NCI-H2081 (cell line): ENCODE measurements around the gene ADAM12.
"Not testable (repeated sequence)": the region's sequence is repeated elsewhere in the genome, so short reads cannot be mapped to it uniquely, and the experiment has no call there.

Experiments used
- DNase-seq, 2 experiments: peaks; one replicate each; lab custom pipeline; 2025; lab: John Stamatoyannopoulos, UW

ADAM12 gene

DNA sequence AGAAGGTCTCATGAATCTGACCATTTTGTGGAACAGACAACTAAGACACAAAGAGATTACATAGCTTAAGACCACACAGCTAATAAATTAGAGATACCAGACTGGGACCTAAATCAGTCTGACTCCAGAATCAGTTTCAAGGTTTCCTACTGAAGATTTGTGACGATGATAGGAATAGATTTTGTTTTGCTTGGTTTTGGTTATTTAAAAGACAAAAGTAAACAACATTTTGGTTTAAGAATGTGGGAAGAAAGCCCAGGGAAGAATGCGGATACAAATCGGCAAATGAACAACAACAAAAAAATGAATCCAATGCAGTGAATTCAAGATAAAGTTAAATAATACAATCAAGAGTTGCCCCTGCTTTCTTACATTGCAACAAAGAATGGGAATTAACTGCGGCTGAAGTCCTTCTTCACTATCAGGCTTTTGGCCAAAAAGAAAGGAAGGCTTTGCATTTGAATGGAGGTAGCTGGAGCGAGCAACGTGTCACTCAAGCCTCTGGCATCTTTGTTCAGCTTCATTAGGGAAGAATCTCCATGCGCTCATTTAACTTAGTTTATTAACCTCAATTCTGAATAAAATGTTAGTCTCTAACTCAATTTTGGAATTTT lies 210.8 kb downstream of the ADAM12 start:
- no peak for DNase-seq

DNA sequence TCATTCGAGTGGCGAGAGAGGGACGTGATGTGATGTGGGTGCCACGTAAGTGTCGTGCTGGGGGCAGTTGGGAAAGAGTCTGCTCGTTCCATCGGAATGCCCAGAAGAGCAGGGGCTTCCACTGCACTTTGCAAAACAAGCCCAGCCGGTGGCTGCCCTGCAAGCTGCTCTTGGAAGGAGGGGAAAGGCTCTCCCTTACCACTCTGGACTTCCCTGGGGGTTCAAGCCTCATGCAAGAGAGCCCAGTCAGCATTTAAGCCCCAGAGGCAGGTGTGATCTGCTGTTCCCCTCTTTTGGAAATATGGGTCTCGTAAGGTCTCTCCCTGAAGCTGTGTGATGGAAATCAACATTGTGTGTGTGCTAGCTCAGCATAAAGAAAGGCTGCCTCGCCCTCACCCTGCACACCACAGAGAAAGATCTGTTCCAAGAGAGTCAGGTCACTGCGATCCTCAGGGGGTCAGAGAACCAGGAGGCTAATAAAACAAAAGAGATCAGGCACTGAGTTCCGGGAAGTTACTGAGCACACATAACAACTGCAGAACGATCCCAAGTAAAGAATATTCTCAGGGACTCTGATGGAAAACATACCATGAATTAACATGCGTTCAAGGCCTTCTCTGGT lies 212.5 kb downstream of the ADAM12 start:
- no peak for DNase-seq

DNA sequence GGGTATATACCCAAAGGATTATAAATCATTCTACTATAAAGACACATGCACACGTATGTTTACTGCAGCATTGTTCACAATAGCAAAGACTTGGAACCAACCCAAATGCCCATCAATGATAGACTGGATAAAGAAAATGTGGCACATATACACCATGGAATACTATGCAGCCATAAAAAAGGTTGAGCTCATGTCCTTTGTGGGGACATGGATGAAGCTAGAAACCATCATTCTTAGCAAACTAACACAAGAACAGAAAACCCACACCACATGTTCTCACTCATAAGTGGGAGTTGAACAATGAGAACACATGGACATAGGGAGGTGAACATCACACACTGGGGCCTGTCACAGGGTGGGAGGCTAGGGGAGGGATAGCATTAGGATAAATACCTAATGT lies 215.5 kb downstream of the ADAM12 start:
- not testable (repeated sequence) for DNase-seq

DNA sequence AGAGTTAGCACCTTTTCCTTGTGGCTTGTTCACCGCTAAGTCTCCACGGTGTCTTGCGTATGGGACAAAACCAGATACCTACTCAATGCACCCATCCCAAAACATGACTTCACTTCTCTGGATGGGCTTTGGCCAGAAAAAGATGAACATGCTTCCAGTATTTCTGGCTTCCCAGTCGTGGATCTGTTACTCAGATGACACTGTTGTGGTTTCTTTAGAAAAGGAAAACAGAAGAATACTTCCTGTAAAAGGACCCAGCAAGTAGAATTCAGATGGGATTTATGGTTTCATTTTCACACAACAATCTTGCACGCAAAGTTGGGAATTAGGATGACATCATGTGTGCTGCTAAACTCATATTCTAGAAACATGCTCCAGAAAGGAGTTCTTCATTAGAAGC lies 216.7 kb downstream of the ADAM12 start:
- DNase-seq, result no peak

DNA sequence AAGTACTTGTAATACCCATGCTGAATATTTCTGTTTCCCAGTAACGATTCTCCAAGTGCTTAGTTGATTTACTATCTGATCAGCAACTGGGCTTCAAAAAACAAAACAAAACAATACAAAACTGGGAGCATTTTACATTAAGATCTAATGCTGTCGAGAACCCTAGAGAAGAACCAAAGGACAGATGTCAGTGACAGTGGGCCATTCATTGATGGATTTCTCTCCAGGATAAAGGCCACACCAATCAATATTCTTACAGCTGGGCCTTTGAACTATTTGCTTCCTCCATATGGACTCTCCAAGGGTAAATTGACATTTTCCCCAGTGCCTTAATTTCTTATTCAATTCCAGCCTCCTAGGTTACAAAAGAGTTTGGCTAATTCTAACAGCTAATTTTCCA lies 217.5 kb downstream of the ADAM12 start:
- no peak for DNase-seq

DNA sequence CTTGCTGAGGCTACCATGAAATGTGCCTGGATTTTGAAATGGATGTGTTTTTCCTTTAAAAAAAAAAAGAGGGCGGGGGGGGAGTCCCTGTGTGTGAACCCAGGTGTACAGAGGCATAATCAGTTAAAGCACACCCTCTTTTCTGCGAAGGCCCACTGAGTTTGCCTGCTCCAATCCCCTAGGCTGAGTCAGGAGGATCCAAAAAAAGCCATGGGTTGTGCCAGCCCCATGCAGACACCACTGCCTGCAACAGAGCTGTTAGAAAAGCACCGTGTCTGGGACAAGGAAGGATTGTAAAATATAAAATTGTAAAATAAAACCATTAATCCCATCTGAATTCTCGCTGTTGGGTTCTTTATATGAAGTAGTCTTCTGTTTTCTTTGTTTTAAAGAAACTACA lies 217.9 kb downstream of the ADAM12 start:
- no peak for DNase-seq

DNA sequence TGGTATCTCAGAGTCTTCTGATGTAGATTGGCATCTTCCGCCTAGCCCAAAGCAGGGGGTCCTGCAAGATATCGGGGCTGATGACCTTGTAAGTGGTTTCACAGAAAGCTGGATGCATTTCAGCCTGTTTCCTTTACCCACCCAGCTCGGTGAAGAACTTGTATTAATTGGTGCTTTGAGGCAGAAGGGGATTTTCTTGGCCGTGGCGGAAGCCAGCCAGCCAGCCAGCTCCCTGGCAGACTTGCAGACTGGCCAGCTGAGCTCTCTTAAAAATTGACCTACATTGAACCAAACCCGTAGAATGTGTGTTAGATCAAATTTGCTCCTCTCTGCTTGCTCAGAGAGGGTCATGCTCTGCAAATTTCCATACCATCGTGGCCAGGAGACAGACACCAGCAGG lies 218.4 kb downstream of the ADAM12 start:
- no peak for DNase-seq

DNA sequence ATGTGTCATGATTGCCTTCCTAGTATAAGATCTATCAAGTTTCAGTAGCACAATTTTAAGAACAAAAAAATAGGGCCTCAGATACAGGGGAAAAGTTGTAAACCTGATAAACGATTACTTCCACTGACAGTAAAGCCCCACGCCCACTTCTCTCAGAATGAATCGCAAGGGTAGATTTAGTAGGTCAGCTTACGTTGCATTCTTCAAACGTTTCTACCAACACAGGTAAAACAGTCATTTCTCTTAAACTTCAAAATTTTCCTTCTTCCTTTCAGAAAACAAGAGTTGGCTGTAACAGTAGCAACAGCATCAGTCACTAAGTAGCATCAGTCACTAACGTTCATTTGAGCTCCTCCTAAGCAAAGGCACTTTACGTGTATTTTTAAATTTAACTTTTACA lies 221.5 kb downstream of the ADAM12 start:
- no peak for DNase-seq

DNA sequence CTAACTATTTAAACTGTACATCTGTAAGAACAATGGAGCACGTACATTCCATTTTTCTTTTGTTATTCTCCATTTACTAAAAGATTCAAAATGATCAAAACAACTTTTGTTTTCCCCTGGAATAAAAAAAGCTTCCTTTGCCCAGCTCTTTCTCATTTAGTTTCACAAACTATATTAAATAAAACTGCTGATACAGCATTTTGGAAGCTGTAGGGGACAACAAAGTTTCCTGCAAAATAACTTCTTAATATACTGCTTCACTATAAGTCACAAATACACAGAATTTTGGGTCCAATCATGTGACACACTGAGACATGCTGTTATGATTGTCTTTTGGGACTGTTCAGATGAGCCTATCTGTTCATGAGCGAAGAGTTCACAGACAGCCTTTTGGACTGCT lies 222.4 kb downstream of the ADAM12 start:
- DNase-seq, result no peak

DNA sequence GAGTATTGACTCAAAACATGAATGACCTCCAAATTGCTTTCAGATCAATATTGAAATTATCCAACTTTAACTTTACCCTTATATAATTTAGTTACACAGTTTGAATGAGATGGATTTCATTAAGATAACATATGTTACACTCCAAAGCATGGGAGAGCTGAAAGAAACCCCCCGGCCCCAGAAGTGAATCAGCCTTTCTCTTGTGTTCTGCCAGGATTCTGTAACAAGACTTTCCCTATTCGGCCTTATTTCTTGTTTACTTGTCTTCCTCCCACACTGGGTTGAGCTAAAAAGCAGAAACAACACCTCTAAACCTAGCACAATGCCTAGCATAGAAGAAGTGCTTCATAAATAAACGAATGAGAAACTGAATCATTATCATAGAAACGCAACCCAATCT lies 224.8 kb downstream of the ADAM12 start:
- no peak for DNase-seq

DNA sequence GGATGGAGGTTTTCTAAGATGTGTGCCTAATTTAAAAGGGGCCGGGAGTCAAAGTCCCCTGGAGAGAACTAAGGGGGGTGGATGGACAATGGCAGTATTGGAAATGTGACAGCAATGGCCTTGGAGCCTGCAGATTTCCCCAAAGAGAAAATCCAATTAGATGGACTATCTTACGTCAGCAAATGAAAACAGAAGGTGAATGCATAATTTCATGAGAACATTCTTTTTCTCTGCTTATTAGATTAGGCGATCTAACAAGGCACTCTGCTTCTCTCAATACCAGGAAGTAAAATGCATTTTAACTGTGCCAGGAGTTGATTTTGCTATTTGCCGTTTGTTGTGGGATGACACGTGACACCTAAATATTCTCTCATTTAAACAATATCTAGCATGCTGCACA lies 226.6 kb downstream of the ADAM12 start:
- no peak for DNase-seq

DNA sequence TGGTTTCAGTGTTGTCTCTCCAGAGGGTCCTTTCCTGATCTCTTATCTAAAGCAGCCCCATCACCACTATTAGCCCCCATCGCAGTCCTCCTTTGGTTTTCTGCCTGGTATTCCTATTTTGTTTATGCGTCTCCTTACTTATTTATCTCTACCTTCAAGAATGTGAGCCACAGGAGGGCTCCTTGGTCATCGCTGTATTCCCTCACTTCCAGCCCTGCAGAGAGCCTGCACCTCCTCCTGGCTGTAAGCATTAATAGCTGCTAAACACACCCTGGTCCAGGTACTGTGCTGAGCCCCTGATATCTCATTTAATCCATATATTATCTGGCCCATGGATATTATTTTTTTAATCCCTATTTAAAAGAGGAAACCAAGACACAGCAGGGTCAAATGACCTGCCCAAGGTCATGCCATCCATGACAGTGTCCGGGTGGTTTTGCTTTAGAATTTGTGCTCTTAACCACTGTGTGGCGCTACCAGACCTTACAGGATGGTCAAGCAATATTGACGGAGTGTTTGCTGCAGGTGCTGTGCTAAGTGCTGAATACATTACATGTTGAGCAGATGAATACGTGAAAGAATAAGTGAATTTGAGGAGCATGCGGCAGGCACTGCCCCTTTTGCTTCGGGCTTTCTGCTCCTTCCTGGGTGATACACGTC lies 227.2 kb downstream of the ADAM12 start:
- DNase-seq, result peak in 1 of 2 experiments; percentile 1

DNA sequence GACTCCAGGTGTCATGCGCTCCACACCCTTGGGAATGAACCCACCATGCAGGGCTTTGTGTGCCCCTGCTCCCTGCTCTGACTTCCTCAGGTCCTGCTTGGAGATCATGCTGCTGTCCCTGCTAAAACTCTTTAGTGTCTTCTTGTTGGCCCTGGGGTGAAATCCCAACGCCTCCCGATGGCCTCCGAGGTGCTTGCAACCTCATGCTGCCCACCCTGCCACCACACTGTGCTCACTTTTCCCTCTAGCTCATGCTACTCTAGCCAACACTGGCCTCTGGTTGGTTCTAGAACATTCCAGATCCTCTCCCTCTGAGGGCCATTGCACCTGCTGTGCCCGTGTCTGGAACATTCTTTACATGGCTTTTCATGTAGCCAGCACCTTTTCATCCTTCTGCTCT lies 227.7 kb downstream of the ADAM12 start:
- no peak for DNase-seq

DNA sequence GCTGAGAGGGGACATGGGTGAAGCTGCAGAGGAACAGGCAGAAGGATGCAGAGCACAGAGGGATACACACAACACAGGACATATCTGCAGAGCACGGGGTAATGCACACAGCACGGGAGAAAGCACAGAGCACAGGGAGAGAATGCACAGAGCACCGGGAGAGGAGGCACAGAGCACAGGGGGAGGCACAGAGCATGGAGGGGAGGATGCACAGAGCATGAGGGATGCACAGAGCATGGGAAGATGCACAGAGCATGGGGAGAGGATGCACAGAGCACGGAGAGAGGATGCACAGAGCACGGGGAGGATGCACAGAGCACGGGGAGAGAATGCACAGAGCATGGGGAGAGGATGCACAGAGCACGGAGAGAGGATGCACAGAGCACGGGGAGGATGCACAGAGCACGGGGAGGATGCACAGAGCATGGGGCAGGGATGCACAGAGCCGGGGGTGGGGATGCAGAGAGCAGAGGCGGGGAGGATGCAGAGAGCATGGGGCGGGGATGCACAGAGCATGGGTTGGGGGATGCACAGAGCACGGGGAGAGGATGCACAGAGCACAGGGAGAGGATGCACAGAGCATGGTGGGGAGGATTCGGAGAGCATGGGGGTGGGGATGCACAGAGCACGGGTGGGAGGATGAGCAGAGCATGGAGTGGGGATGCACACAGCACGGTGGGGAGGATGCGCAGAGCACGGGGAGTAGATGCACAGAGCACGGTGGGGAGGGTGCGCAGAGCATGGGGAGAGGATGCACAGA lies 230.0 kb downstream of the ADAM12 start:
- DNase-seq, result no peak

DNA sequence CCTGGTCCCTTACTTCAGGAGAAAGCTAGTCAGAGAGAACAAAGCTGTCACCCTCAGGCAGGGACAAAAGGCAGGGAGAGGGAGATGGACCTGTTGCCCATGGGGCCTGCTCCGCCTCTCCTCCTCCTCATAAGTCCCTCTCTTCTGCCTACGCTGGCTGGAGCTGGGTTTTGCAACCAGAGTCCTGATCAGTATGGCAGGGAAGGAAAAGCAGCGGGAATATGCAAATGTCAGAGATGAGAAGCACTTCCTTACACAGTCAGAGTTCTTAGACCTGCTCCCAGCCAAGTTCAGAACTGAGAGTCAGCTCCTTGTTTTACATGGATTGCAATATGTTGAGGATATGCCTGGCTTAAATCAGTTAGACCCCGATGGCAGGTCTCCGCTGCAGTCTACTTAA lies 231.1 kb downstream of the ADAM12 start:
- no peak for DNase-seq

DNA sequence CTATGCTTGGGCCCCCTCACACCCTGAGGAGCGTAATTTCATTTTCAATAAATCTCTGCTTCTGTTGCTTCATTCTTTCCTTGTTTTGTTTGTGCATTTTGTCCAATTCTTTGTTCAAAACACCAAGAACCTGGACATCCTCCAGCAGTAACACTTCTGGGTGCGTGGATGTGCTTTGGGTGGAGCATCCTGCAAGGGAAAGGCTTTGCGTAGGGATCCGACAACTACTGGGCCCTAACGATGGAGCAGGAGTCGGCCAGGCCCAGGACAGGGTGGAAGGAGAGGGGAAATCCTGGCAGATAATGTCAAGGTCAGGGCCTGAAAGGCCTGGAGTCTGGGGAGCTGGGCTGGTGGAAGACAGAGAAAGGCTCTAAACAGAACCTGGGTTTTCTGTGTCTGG lies 231.8 kb downstream of the ADAM12 start:
- no peak for DNase-seq

DNA sequence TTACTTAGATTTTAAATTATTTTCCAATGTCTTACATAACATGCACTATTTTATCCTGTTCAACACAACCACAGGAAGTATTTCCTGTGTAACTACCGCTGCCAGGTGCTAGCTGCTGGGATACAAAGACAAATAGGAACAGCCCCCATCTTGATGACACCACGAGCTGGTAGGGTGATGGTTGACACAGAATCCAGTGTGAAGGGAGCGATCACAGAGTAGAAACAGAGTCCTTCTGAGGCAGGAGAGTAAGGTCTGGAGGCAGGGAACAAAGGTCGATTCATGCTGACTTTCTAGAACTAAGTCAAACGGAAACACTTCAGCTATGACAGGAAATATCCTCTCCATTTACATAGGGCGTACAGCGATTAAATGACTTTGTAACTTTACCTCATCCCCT lies 232.3 kb downstream of the ADAM12 start:
- peak; percentile 6 to 36 for DNase-seq

DNA sequence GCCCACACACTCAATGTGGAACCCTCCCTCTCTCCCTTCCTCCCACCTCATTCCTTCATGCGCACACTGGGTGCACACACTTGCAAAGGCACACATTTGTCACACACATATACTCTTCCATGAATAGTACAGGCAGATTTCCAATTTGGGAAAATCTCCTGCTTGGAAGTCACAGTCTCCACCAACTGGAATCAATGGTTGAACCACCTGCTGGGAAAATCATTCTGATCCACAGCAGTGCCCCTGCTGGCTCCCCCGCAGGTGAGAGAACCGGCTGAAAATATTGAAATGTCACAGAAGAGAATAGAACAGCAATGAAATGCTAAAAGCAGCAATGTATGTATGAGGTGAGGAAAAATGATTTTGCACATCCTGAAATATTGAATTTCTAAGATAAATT lies 232.7 kb downstream of the ADAM12 start:
- DNase-seq, result peak in 1 of 2 experiments; percentile 3

DNA sequence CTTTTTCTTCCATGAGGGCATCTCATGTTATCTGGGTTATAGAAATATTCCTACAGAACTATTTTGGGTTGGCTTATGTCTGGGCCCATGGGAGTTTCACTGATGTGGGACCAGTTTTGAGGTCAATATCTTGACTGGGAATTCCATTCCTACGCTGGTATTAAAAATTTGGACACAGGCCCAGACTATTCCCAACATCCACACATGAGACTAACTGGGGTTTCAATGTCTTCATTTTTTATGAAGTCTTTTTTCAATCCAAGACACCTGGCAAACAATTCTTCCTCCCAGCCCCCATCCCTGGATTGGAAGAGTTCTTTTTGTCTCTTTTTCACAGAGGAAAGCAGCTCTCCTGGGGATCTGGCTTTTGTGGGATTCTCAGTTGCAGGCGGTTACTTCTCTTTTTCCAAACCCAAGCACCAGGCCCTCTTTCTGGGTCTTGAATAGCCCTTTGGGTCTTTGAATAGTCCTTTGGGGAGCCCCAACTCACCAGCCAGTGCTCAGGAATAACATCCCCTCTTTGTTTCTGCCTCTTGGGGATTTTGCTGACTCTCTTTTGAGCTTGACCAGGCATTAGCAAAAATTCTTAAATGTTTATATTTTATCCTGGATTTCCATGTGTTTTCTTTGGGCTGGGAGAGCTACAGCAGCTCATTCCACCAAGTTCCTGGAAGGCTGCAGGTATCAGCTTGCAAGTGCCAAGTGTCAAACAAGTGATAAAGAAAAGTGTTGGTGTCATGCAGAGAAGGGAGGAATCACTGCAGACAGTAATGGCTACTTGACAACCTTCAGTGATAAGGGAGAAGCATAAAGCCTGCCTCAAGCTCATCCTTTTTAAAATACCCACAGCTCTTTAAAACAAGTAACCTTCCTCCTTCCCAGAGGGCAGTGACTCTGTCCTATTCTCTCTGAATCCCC lies 234.3 kb downstream of the ADAM12 start:
- DNase-seq, result no peak

DNA sequence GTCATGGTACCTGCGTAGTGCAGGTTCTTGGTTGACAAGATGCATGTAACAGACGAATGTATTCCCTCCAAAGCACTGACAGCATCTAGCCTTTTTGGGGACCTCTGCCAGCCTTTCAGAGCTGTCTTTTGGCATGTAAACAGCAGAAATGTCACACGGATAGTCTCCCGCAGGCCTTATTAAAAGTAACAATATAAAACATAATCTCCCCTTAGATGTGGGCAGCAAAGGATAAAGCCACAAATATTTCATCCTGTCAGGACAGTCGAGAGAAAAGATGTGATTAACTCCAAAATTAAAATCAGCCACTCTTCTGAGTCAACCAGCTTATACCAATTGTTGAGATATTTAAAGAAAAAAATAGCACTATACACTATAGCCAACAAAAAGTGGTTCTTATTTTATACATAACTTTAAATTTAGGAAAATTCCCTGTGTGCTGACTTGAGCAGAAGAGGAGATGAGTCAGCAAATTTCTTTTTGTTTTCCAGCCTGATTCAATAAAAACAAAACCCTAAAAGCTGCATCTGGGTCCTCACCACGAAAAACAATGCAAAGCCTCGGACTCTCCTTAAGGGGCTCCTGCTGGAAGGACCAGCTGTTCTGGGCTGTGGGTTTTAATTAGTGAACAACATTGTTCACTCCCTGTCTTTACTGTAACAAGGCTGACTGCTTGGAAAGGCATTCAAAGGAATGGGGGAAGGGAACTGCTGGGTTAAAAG lies 240.2 kb downstream of the ADAM12 start:
- DNase-seq, result no peak

DNA sequence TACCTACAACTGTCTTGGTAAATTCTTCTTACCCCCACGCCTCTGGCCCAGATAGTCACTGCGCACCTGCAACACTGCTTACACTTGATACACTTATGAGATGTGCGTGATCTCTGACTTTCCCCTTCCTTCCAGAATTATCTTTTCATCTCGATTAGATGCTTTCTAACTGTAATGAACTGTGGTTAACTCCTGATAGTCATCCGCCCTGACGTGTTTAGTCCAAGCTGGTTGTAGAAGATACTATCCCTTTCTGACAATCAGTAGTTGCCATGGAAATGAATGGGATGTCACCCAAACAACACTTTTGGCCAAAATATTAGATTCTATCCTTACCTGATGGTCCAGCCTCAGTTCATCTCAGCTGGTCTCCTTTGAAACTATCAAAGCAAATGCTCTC lies 241.5 kb downstream of the ADAM12 start:
- no peak for DNase-seq
